ENCODE data around the gene DAPK1.
A peak's percentile ranks its signal among the peaks of the same experiment; 100 is the strongest.

The DAPK1 gene

GRCh38 chr9:87710443-87710842 is 212.8 kb downstream of the DAPK1 start:
- TF ChIP-seq ZFP30 (CRISPR knock-in tag; IDR thresholded peaks at IDR 0.05): no peak
- no peak for TF ChIP-seq ISL1 (CRISPR knock-in tag; IDR thresholded peaks at IDR 0.05)
- TF ChIP-seq, protein P1, sequence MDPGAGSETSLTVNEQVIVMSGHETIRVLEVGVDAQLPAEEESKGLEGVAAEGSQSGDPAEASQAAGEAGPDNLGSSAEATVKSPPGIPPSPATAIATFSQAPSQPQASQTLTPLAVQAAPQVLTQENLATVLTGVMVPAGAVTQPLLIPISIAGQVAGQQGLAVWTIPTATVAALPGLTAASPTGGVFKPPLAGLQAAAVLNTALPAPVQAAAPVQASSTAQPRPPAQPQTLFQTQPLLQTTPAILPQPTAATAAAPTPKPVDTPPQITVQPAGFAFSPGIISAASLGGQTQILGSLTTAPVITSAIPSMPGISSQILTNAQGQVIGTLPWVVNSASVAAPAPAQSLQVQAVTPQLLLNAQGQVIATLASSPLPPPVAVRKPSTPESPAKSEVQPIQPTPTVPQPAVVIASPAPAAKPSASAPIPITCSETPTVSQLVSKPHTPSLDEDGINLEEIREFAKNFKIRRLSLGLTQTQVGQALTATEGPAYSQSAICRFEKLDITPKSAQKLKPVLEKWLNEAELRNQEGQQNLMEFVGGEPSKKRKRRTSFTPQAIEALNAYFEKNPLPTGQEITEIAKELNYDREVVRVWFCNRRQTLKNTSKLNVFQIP (CRISPR knock-in tag; IDR thresholded peaks at IDR 0.05; ENCODE audit: borderline replicate concordance, low read depth): no peak
- no peak for TF ChIP-seq TOX (CRISPR knock-in tag; IDR thresholded peaks at IDR 0.05; ENCODE audit: borderline replicate concordance)
- TF ChIP-seq GLIS3 (CRISPR knock-in tag; IDR thresholded peaks at IDR 0.05): no peak
- no peak for TF ChIP-seq RARB (CRISPR knock-in tag; IDR thresholded peaks at IDR 0.05)
- ATAC-seq: no peak

DNA sequence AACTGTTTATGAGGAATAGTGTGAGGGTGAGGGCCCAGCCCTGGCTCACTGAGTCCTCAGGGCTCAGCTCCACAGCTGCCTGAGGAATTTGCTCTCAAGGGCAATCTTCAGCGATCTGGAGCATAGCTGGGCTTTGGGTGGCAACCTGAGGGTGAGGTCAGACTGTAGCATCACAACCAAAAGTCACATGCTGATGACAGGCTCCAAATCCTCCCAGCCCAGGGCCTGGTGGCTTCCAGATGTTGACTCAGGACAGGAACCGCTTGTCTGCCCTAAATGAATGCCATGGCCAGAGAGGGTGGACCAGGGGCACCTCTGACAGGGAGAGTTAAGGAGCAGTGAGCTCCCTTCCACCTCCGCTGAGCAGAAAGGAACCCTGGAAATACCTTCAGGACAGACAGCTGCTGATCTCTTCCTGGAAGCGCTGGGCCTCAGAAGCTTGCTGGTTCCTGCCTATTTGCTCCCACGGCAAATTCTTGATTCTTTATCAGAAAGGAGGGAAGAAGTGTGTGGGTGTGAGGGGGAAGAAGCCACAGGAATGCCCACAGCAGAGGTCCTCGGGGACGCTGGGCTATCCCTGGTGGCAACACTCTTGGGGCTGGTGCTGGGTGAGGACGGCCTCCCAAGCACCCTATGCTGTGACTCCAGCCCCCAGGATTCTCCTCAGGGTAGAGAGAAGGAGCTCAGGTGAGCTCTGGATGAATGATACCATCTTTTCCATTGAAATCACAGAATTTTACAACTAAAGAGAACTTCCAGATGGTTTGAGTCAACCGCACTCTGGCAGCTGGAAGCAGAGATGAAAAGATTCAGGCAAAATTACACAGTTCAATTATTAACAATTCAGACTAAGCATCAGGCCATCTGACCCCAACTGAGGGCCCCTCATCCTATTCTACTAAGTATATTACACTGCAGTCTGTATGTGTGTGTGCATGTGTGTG is 214.5 kb downstream of the DAPK1 start:
- ATAC-seq: peak; percentile 27; the same call in 2 of the 3 replicates
- TF ChIP-seq GLIS3 (CRISPR knock-in tag; IDR thresholded peaks at IDR 0.05): no peak
- TF ChIP-seq SNAI2 (CRISPR knock-in tag; IDR thresholded peaks at IDR 0.05): no peak
- TF ChIP-seq TSHZ2 (CRISPR knock-in tag; IDR thresholded peaks at IDR 0.05): no peak
- no peak for TF ChIP-seq ESRRG (CRISPR knock-in tag; IDR thresholded peaks at IDR 0.05)
- no peak for TF ChIP-seq ZC3H10 (CRISPR knock-in tag; IDR thresholded peaks at IDR 0.05)
- no peak for TF ChIP-seq ARNTL (CRISPR knock-in tag; IDR thresholded peaks at IDR 0.05; ENCODE audit: borderline replicate concordance, low read depth)
- TF ChIP-seq PPARA (CRISPR knock-in tag; IDR thresholded peaks at IDR 0.05; ENCODE audit: borderline replicate concordance): no peak
- TF ChIP-seq, protein P1 (CRISPR knock-in tag; IDR thresholded peaks at IDR 0.05; ENCODE audit: borderline replicate concordance, low read depth): no peak
- no peak for TF ChIP-seq OSR1 (CRISPR knock-in tag; IDR thresholded peaks at IDR 0.05)
- TF ChIP-seq, protein P2, sequence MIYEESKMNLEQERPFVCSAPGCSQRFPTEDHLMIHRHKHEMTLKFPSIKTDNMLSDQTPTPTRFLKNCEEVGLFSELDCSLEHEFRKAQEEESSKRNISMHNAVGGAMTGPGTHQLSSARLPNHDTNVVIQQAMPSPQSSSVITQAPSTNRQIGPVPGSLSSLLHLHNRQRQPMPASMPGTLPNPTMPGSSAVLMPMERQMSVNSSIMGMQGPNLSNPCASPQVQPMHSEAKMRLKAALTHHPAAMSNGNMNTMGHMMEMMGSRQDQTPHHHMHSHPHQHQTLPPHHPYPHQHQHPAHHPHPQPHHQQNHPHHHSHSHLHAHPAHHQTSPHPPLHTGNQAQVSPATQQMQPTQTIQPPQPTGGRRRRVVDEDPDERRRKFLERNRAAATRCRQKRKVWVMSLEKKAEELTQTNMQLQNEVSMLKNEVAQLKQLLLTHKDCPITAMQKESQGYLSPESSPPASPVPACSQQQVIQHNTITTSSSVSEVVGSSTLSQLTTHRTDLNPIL (CRISPR knock-in tag; IDR thresholded peaks at IDR 0.05; ENCODE audit: low read depth): no peak
- TF ChIP-seq CSDC2 (CRISPR knock-in tag; IDR thresholded peaks at IDR 0.05): no peak
- TF ChIP-seq ZNF70 (CRISPR knock-in tag; IDR thresholded peaks at IDR 0.05): no peak
- TF ChIP-seq PATZ1 (CRISPR knock-in tag; IDR thresholded peaks at IDR 0.05; ENCODE audit: borderline replicate concordance): no peak
- TF ChIP-seq RARB (CRISPR knock-in tag; IDR thresholded peaks at IDR 0.05): no peak
- no peak for TF ChIP-seq ZFP30 (CRISPR knock-in tag; IDR thresholded peaks at IDR 0.05)
- TF ChIP-seq TOX (CRISPR knock-in tag; IDR thresholded peaks at IDR 0.05; ENCODE audit: borderline replicate concordance): no peak
- no peak for TF ChIP-seq BACH2 (CRISPR knock-in tag; IDR thresholded peaks at IDR 0.05; ENCODE audit: borderline replicate concordance)
- TF ChIP-seq ZFP3 (CRISPR knock-in tag; IDR thresholded peaks at IDR 0.05): no peak
- TF ChIP-seq ZNF565 (CRISPR knock-in tag; conservative IDR thresholded peaks at IDR 0.05; ENCODE audit: low read depth): no peak

All from SK-N-SH treated with all-trans-retinoic acid at 6 μM for 48 hours (cell line).